Skeletal muscle tissue (tissue), 4 donors: ENCODE measurements around the gene SLC16A5. TPM values are rescaled to one million over a fixed set of nuclear protein-coding genes. Genes with fewer than 3 reads are reported as not detected.
"Not testable (repeated sequence)": the region's sequence is repeated elsewhere in the genome, so short reads cannot be mapped to it uniquely, and the experiment has no call there.

Experiments used
- H3K27ac ChIP-seq: one replicate; pipeline ENCODE4 v1.7.0; 2013; ENCODE audit warnings: mild to moderate bottlenecking, low read depth, low read length, inconsistent platforms
- H3K27me3 ChIP-seq, 3 donors: one replicate each; pipeline ENCODE4 v1.7.0; 2013; ENCODE audit warnings: low read length in 3 of 3; ENCODE audit not compliant: control insufficient read depth in 3 of 3, insufficient read depth in 3 of 3
- H3K36me3 ChIP-seq, 3 donors: one replicate each; pipeline ENCODE4 v1.7.0; 2013; ENCODE audit warnings: low read length in 3 of 3; ENCODE audit not compliant: control insufficient read depth in 3 of 3, insufficient read depth in 3 of 3
- H3K4me1 ChIP-seq, 3 donors: one replicate each; pipeline ENCODE4 v1.7.0; 2013; ENCODE audit warnings: low read length in 3 of 3, mild to moderate bottlenecking in 3 of 3; ENCODE audit not compliant: control insufficient read depth in 3 of 3, insufficient read depth in 3 of 3
- H3K4me3 ChIP-seq, 3 donors: one replicate each; pipeline ENCODE4 v1.7.0; 2013; ENCODE audit warnings: low read length in 3 of 3
- H3K9ac ChIP-seq, 3 donors: one replicate each; pipeline ENCODE4 v1.7.0; 2013; ENCODE audit warnings: low read length in 3 of 3, mild to moderate bottlenecking in 3 of 3, moderate library complexity in 2 of 3, low read depth in 1 of 3
- H3K9me3 ChIP-seq, 3 donors: one replicate each; pipeline ENCODE4 v1.7.0; 2013; ENCODE audit warnings: low read length in 3 of 3; ENCODE audit not compliant: control insufficient read depth in 3 of 3
- total RNA-seq: library from RNA; depleted of rRNA; stranded (reverse); fragments of >200 nt; gene quantifications from one replicate; pipeline ENCODE4 v1.2.3, GENCODE V29; 2014
- donor health status: Osteomylitis.

The SLC16A5 gene
- total RNA-seq, 1 donor from 2014 or later, result 4.2 TPM

GRCh38 chr17:75116737-75117136 is 29.0 kb downstream of the SLC16A5 start:
- peaks cover 13 to 15% (median 14%) of the 10 kb centered on the region in 3 donors for H3K4me1 ChIP-seq
- no peak overlapping the region for H3K9ac ChIP-seq
- no peak overlapping the region for H3K4me3 ChIP-seq
- no peak overlapping the region for H3K27ac ChIP-seq
- H3K27me3 ChIP-seq, result no peaks in the 10 kb centered on the region
- no peaks in the 10 kb centered on the region for H3K9me3 ChIP-seq
- peaks cover 3 to 9% (median 6%) of the 10 kb centered on the region in 3 donors for H3K36me3 ChIP-seq

GRCh38 chr17:75118307-75118706 is 30.6 kb downstream of the SLC16A5 start:
- Histone ChIP-seq H3K9ac (no peak overlapping the region), H3K9me3 (no peaks in the 10 kb centered on the region), H3K27ac (no peak overlapping the region), H3K36me3 (peaks cover 3 to 9% (median 4%) of the 10 kb centered on the region in 3 donors), H3K27me3 (no peaks in the 10 kb centered on the region), H3K4me1 (peaks cover 9 to 15% (median 13%) of the 10 kb centered on the region in 3 donors), H3K4me3 (no peak overlapping the region)

DNA sequence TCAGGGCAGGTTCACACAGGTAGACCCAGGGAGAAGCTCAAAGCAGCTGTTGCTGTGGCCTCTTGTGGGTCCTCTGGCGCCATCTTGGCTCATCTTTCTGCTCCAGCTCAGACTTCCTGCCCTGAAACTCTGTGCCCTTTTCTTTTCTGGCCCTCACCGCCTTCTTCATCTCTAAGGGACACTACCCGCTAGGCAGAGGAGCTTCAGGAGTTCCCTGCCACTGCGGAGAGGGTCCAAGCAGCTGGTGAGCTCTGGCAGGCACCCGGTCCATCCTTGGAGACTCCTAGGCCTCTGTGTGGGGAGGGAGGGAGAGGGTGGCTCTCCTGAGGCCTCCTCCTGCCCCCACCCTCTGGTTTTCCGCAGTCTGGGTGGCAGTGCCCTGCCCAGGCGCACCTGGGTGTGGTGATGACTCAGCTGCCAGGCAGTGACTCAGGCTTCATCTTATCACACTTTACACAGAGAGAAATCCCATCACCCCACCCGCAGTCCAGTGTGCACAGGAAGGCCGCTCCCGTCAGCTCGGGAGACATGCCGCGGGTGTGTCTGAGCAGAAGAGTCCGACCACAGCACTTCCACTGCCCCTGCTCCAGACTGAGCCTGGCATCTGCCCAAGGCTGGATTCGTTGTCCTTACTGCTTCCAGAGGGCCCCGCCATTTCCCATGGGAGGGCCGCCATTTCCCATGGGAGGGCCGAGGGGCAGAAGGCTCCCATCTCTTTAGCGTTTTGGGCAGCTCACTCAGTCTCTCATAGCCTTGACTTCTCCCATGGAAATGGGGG is 36.5 kb downstream of the SLC16A5 start:
- Histone ChIP-seq H3K9me3 (no peaks in the 10 kb centered on the region), H3K4me1 (peaks cover 4 to 19% (median 6%) of the 10 kb centered on the region in 3 donors), H3K9ac (no peak overlapping the region), H3K4me3 (no peak overlapping the region), H3K36me3 (peaks cover 0 to 6% (median 3%) of the 10 kb centered on the region in 3 donors), H3K27ac (no peak overlapping the region), H3K27me3 (no peaks in the 10 kb centered on the region)

GRCh38 chr17:75124819-75125162 is 37.0 kb downstream of the SLC16A5 start:
- Histone ChIP-seq H3K9me3 (no peaks in the 10 kb centered on the region), H3K4me3 (no peak overlapping the region), H3K4me1 (peaks cover 4 to 19% (median 6%) of the 10 kb centered on the region in 3 donors), H3K27me3 (no peaks in the 10 kb centered on the region), H3K36me3 (peaks cover 3 to 10% (median 3%) of the 10 kb centered on the region in 3 donors), H3K27ac (no peak overlapping the region), H3K9ac (no peak overlapping the region)

DNA sequence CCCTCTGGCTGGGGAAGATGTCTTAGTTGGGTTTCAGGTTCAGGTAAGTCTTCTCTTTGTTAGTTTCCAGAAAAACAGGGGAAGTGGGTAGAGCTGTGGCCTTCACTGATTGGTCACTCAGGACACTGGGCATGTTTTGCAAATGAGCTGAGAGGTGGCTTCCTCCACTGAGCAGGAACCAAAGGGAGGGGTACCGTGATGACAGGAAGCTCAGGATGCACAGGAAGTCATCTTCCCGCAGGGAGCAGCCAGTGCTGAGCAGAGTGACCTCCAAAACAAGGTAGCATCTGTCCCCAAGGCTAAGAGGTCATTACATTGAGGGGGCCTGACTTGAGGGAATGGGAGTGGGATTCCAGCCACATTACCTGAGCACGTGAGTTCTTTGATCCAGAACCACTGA is 38.2 kb downstream of the SLC16A5 start:
- Histone ChIP-seq H3K4me3 (no peak overlapping the region), H3K9ac (no peak overlapping the region), H3K36me3 (peaks cover 3 to 6% (median 5%) of the 10 kb centered on the region in 3 donors), H3K9me3 (no peaks in the 10 kb centered on the region), H3K4me1 (peaks cover 4 to 19% (median 12%) of the 10 kb centered on the region in 3 donors), H3K27ac (no peak overlapping the region), H3K27me3 (no peaks in the 10 kb centered on the region)

- H3K4me1 ChIP-seq, result peaks cover 4 to 23% (median 15%) of the 10 kb centered on the region in 3 donors
- no peaks in the 10 kb centered on the region for H3K27me3 ChIP-seq
- H3K4me3 ChIP-seq, result no peak overlapping the region
- no peak overlapping the region for H3K27ac ChIP-seq
- H3K9me3 ChIP-seq, result no peaks in the 10 kb centered on the region
- H3K36me3 ChIP-seq, result peaks cover 3 to 6% (median 4%) of the 10 kb centered on the region in 3 donors
- no peak overlapping the region for H3K9ac ChIP-seq
Observed at GRCh38 chr17:75126954-75127353, 39.2 kb downstream of the SLC16A5 start.

DNA sequence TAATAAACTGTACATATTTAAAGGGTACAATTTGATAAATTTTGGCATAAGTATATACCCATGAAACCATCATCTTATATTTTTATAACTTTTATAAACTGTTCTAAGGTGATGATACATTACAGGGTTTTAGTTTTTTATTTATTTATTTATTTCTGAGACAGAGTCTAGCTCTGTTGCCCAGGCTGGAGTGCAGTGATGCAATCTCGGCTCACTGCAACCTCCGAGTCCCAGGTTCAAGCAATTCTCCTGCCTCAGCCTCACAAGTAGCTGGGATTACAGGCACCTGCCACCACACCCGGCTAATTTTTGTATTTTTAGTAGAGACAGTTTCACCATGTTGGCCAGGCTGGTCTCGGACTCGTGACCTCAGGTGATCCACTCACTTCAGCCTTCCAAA is 40.2 kb downstream of the SLC16A5 start:
- not testable (repeated sequence) for H3K27ac ChIP-seq, H3K4me3 ChIP-seq, H3K9me3 ChIP-seq, H3K27me3 ChIP-seq, H3K9ac ChIP-seq, H3K36me3 ChIP-seq
- H3K4me1 ChIP-seq, result peaks cover 4 to 27% (median 15%) of the 10 kb centered on the region in 3 donors

- Histone ChIP-seq H3K27me3 (no peaks in the 10 kb centered on the region), H3K9ac (no peak overlapping the region), H3K27ac (no peak overlapping the region), H3K9me3 (no peaks in the 10 kb centered on the region), H3K4me3 (no peak overlapping the region), H3K4me1 (peaks cover 4 to 26% (median 15%) of the 10 kb centered on the region in 3 donors), H3K36me3 (peaks cover 3 to 6% (median 4%) of the 10 kb centered on the region in 3 donors)
Observed at GRCh38 chr17:75128694-75129505, 41.1 kb downstream of the SLC16A5 start.

DNA sequence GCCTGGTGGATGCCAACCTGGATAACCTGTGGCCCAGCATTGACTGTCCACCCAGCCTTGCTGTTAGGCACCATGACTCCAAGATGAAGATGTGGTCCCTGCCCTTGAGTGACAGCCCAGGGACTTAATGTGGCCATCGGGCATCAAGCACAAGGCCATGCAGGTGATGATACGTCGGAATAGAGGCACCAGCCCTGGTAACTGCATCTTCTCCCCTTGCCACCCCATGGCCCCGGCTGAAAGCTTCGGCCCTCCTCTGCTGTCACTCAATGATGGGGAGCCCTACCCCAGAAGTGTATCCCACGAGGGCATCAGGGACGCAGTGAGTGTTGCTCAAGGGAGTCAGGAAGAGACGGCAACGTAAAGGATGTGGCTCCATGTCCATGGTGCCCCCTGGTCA is 41.8 kb downstream of the SLC16A5 start:
- Histone ChIP-seq H3K36me3 (peaks cover 3 to 6% (median 4%) of the 10 kb centered on the region in 3 donors), H3K27me3 (no peaks in the 10 kb centered on the region), H3K27ac (no peak overlapping the region), H3K9ac (no peak overlapping the region), H3K9me3 (no peaks in the 10 kb centered on the region), H3K4me3 (no peak overlapping the region), H3K4me1 (peaks cover 0 to 19% (median 10%) of the 10 kb centered on the region in 3 donors)
